Naive B cell (primary cell): Measurements from ENCODE around the gene VSTM4. TPM values are rescaled to one million over a fixed set of nuclear protein-coding genes. Genes with fewer than 3 reads are reported as not detected.
A peak's percentile ranks its signal among the peaks of the same experiment; 100 is the strongest.

Experiments
- ATAC-seq, 2 donors: fragments of 150-1000 bp; cut with Tn5 transposase; 2 replicates each; pipeline ENCODE4 v1.10.0; 2021; ENCODE audit warnings: low read depth in 2 of 2, mild to moderate bottlenecking in 2 of 2, moderate library complexity in 2 of 2
- DNase-seq: peaks from one replicate; pipeline ENCODE4 v3.0.0; 2022
- H3K27ac Mint-ChIP-seq, 6 donors: one replicate each; pipeline ENCODE4 v1.8.0; 2020 to 2022; ENCODE audit warnings: mild to moderate bottlenecking in 6 of 6, mixed read lengths in 6 of 6, moderate library complexity in 5 of 6, inconsistent platforms in 2 of 6
- H3K27me3 Mint-ChIP-seq, 3 donors: one replicate each; pipeline ENCODE4 v1.8.0; 2021 to 2022; ENCODE audit warnings: mixed read lengths in 3 of 3, mild to moderate bottlenecking in 1 of 3
- H3K36me3 Mint-ChIP-seq, 2 donors: one replicate each; pipeline ENCODE4 v1.8.0; 2020 to 2022; ENCODE audit warnings: mixed read lengths in 2 of 2, inconsistent platforms in 1 of 2, mild to moderate bottlenecking in 1 of 2
- H3K4me1 Mint-ChIP-seq, 3 donors: one replicate each; pipeline ENCODE4 v1.8.0; 2020 to 2022; ENCODE audit warnings: mixed read lengths in 3 of 3, inconsistent platforms in 1 of 3, mild to moderate bottlenecking in 1 of 3, moderate library complexity in 1 of 3
- H3K4me3 Mint-ChIP-seq, 8 donors: one replicate each; pipeline ENCODE4 v1.8.0; 2020 to 2022; ENCODE audit warnings: mild to moderate bottlenecking in 8 of 8, mixed read lengths in 8 of 8, moderate library complexity in 8 of 8, inconsistent platforms in 2 of 8
- H3K9me3 Mint-ChIP-seq, 7 donors: one replicate each; pipeline ENCODE4 v1.8.0; 2020 to 2022; ENCODE audit warnings: mixed read lengths in 7 of 7, mild to moderate bottlenecking in 5 of 7, inconsistent platforms in 2 of 7, moderate library complexity in 1 of 7
- polyA plus RNA-seq, 6 donors: library from polyadenylated mRNA; unstranded; fragments of 300-500 nt; fragmentation: Illumina TruSeq; gene quantifications; one replicate each; pipeline ENCODE4 v1.2.3, GENCODE V29; 2021; ENCODE audit warnings: low read depth in 6 of 6

VSTM4 gene
- polyA plus RNA-seq, 6 donors from 2014 or later: 0.04 to 0.17 (median 0.11) TPM; not detected in 3

DNA sequence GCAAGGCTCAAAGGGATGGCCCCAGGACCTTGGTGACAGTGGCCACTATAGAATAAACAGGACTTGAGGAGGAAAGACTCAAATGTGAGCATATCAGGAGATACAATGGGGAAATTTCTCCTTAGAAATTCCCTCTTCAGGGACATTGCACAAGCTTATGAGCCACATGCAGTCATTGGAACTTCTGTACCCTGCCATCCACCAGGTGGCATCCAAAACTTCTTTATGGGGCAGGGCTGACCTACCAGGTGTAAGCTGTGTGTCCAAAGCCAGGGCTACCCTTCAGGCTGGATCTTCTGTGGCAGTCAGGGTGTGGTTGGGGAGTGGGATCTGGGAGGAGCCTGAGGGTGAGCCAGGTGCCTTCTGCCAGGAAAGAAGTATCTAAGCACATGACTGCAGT lies 139.1 kb downstream of the VSTM4 start:
- Mint-ChIP-seq H3K36me3 (peaks cover 19 to 56% of the 10 kb centered on the region in 2 donors), H3K9me3 (no peaks in the 10 kb centered on the region), H3K4me3 (peak overlapping the region in 2 of 8 donors; percentile 6 to 47), H3K4me1 (peaks cover 0 to 9% (median 0%) of the 10 kb centered on the region in 3 donors), H3K27me3 (no peaks in the 10 kb centered on the region), H3K27ac (peak overlapping the region in 2 of 6 donors; percentile 28 to 78)
- no peak for ATAC-seq
- DNase-seq: no peak

DNA sequence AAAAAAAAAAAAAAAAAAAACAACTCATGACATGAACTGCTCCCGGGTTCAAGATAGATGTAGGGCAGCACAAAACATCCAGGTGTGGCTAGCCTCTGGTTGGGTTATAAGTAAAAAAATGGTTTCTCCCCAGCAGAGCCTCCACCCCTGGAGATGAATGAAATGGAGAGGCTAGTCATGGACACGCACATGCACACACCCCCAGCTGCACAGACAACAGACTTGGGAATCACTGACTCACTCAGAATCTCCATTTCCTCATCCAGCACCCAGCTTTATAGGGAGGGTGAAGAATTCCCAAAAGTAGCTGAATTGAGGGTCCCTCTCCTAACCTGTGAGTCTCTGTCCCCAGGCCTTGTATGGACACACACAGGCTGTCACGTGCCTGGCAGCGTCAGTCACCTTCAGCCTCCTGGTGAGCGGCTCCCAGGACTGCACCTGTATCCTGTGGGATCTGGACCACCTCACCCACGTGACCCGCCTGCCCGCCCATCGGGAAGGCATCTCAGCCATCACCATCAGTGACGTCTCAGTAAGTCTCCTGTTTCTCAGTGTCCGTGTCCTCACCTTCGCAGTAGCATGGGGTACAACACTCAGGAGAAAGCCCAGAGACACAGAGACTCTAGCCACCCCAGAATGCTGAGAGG lies 140.7 kb downstream of the VSTM4 start:
- DNase-seq (no peak), ATAC-seq (no peak)

DNA sequence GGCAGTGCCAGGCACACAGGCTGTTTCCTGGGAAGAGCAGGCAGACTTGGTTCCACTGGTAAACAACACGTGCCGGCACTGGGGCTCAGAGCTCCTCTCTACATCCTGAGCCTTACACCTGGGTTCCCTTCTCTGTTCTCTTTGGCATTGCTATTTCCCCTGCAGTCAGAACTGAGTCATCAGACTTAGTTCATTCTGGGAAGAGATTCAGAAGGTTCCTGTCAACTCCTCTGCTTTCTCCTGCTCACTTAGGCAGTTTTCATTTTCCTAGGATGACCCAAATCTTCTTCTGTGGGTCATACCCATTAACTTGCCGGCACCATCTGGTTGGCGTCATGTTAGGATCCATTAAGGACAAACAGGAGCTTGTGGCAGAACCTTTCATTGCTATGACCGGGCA lies 142.3 kb downstream of the VSTM4 start:
- peak overlapping the region in 2 of 6 donors; percentile 4 to 6 for H3K27ac Mint-ChIP-seq
- peak overlapping the region in 1 of 8 donors; percentile 58 for H3K4me3 Mint-ChIP-seq
- ATAC-seq (no peak), DNase-seq (no peak)
- H3K27me3 Mint-ChIP-seq: no peaks in the 10 kb centered on the region
- H3K4me1 Mint-ChIP-seq: peaks cover 0 to 4% (median 0%) of the 10 kb centered on the region in 3 donors
- no peaks in the 10 kb centered on the region for H3K9me3 Mint-ChIP-seq
- peaks cover 13 to 54% of the 10 kb centered on the region in 2 donors for H3K36me3 Mint-ChIP-seq

More for the DNA sequence above, 140.7 kb downstream of the VSTM4 start:
- Mint-ChIP-seq H3K4me1 (peaks cover 0 to 9% (median 0%) of the 10 kb centered on the region in 3 donors), H3K27ac (no peak overlapping the region), H3K4me3 (no peak overlapping the region), H3K27me3 (no peaks in the 10 kb centered on the region), H3K9me3 (no peaks in the 10 kb centered on the region), H3K36me3 (peaks cover 19 to 62% of the 10 kb centered on the region in 2 donors)

DNA sequence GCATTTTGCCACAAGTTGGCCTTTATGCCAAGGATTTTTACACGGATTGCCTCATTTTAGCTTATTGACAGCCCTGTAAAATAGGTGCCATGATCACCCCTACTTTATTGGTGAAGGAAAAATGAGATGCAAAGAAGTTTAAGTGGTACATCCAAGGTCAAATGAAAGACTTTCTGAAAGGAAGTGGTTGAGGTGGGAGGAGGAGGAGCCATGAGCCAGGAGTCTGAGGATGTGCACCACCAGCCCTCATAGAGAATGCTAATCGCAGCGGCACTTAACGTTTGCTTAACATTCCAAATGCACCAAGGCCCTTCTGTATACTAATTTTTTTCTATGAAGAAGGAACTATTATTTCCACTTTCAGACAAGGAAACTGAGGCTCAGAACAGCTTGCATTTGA lies 144.7 kb downstream of the VSTM4 start:
- Mint-ChIP-seq H3K9me3 (no peaks in the 10 kb centered on the region), H3K36me3 (peaks cover 14 to 57% of the 10 kb centered on the region in 2 donors), H3K27me3 (no peaks in the 10 kb centered on the region), H3K4me1 (peaks cover 0 to 5% (median 0%) of the 10 kb centered on the region in 3 donors), H3K27ac (peak overlapping the region in 1 of 6 donors; percentile 66), H3K4me3 (no peak overlapping the region)
- no peak for DNase-seq
- no peak for ATAC-seq

DNA sequence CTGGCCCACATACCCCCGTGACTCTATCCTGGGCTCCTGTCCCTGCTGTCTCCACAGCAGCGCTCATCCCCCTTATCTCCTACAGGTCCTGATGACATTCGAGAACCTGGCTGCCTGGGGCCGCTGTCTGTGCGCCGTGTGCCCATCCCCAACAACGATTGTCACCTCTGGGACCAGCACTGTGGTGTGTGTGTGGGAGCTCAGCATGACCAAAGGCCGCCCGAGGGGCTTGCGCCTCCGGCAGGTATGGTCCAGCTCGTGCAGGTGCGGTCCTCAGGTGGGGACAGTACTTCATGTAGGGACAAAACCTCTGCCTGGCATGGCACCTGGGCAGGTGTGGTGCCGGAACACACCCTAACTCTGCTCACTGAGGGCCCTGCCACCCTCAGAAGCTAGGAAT lies 145.3 kb downstream of the VSTM4 start:
- Mint-ChIP-seq H3K27me3 (no peaks in the 10 kb centered on the region), H3K27ac (peak overlapping the region in 3 of 6 donors; percentile 66 to 95 (median 78)), H3K4me1 (peaks cover 0 to 5% (median 0%) of the 10 kb centered on the region in 3 donors), H3K4me3 (peak overlapping the region in 1 of 8 donors; percentile 72), H3K36me3 (peaks cover 14 to 58% of the 10 kb centered on the region in 2 donors), H3K9me3 (no peaks in the 10 kb centered on the region)
- no peak for DNase-seq
- ATAC-seq: no peak

DNA sequence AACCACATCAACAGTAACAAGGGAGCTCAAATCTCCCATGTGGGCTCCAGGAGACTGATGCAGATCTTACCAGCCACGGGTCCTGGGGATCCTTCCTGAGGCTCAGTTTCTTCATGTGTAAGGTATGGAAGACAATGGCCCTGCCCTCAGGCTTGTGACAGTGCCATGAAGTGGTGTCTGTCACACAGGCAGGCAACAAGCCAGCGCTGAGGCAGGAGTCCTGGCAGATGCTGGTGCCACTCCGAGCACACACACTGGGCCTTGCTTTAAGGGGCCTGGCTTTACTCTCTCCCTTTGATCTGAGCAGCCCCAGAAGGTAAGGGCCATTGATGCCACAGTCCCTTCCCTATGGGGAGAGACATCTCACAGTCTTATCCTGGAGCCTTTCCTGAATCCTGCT lies 147.3 kb downstream of the VSTM4 start:
- DNase-seq (no peak), ATAC-seq (no peak)
- Mint-ChIP-seq H3K36me3 (peaks cover 14 to 63% of the 10 kb centered on the region in 2 donors), H3K4me3 (no peak overlapping the region), H3K4me1 (peaks cover 0 to 5% (median 0%) of the 10 kb centered on the region in 3 donors), H3K27ac (peak overlapping the region in 3 of 6 donors; percentile 28 to 74 (median 51)), H3K27me3 (no peaks in the 10 kb centered on the region), H3K9me3 (no peaks in the 10 kb centered on the region)

DNA sequence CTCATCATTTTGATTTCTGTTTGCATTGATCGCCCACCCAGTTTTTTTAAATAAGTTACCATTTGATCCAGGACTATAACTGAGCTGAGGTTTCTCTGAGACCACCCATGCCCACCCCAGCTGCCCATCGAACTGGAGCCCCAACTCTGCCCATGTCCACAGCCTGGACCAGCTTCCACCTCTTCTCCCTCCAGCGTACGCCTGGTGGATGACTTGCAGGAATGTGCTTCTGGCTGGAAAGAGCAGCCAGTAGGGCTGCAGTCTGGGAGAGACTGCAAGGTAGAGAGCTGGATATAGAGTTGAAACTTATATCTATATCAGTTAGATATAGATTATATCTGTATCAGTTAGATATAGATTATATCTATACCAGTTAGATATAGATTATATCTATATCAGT lies 149.9 kb downstream of the VSTM4 start:
- DNase-seq (no peak), ATAC-seq (no peak)
- Mint-ChIP-seq H3K4me3 (peak overlapping the region in 1 of 8 donors; percentile 49), H3K36me3 (peaks cover 16 to 58% of the 10 kb centered on the region in 2 donors), H3K4me1 (peaks cover 0 to 10% (median 0%) of the 10 kb centered on the region in 3 donors), H3K9me3 (no peaks in the 10 kb centered on the region), H3K27me3 (no peaks in the 10 kb centered on the region), H3K27ac (peak overlapping the region in 4 of 6 donors; percentile 19 to 64 (median 46))

Other genes with a start within 250 kb of the VSTM4 start
- 1 to 10 TPM in 3 of 6 donors, under 1 TPM in 2, not detected in 1; 0.35 to 2.0 (median 1.1) TPM for gene LRRC18, start 175.7 kb downstream of the VSTM4 start, polyA plus RNA-seq
- gene FAM170B, start 18.5 kb upstream of the VSTM4 start, polyA plus RNA-seq: not detected
- 1 to 10 TPM; 1.2 to 7.1 (median 2.6) TPM for gene TMEM273, start 72.9 kb upstream of the VSTM4 start, polyA plus RNA-seq
- not detected for gene C10orf71, start 183.6 kb upstream of the VSTM4 start, polyA plus RNA-seq